ENCODE measurements around the gene TMEM61.

DNA sequence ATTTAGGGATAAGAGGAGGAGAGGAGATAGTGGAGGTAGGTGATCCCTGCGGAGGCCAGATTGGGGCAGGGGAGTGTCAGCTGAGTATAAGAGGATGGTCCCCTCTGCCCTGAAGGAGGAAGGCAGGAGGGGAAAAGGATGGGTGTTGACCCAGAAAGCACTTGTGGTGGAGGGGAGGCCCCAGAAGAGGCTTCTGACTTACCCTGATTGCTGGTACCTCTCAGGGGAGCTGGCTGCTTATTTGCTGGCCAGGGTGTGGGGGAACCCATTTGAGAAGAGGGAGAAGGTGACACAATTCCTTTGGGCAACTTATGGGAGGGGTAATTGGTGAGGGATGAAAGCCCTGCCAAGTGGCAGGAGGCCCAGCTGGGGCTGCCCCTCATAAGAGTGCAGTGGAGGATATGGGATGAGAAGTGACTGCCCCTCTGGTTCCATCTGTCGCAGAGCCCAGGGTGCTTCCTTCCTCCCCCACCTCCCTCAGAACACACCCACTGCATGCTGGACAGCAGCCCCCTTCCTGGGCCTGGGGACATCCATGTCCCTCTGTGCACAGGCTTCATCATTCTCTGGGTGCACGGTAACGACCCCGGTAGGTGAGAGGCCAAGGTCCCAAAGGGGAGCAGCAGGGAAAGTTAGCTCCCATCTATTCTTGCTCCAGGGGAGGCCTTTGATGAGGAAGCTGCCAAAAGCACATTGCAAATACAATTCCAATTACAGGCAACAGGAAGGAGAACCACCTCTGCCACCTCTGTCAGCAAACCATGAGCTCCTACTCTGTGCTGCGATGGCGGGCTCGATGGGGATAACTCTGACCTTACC, 57.5 kb downstream of the TMEM61 start:
- TF ChIP-seq, protein P1, sequence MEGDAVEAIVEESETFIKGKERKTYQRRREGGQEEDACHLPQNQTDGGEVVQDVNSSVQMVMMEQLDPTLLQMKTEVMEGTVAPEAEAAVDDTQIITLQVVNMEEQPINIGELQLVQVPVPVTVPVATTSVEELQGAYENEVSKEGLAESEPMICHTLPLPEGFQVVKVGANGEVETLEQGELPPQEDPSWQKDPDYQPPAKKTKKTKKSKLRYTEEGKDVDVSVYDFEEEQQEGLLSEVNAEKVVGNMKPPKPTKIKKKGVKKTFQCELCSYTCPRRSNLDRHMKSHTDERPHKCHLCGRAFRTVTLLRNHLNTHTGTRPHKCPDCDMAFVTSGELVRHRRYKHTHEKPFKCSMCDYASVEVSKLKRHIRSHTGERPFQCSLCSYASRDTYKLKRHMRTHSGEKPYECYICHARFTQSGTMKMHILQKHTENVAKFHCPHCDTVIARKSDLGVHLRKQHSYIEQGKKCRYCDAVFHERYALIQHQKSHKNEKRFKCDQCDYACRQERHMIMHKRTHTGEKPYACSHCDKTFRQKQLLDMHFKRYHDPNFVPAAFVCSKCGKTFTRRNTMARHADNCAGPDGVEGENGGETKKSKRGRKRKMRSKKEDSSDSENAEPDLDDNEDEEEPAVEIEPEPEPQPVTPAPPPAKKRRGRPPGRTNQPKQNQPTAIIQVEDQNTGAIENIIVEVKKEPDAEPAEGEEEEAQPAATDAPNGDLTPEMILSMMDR (conservative IDR thresholded peaks at IDR 0.05 in 1 of 2, IDR thresholded peaks at IDR 0.05 in 1 of 2; ENCODE audit: extremely low read depth in 1 of 2, insufficient read depth in 1 of 2, low read depth in 1 of 2, low read length in 2 of 2) = no peak
- TF ChIP-seq EZH2 (IDR thresholded peaks at IDR 0.05; ENCODE audit: borderline replicate concordance, low read length) = no peak
